Esophagus squamous epithelium (tissue), 4 donors: Measurements from ENCODE around the gene PLAC9.

Source experiments
- POLR2A ChIP-seq, 4 donors: fragments of 450-650 bp; IDR thresholded peaks; one replicate each; pipeline ENCODE4 v1.6.1; 2017; ENCODE audit warnings: antibody characterized with exemption in 4 of 4, mild to moderate bottlenecking in 4 of 4, moderate library complexity in 3 of 4
- TF ChIP-seq, protein P1 (sequence below), 6 experiments: fragments of 450-650 bp in 4 of 6; fragments of 200-600 bp in 2 of 6; sonication (generic) in 2 of 6; IDR thresholded peaks; one replicate each; pipeline ENCODE4 v1.5.1; 2016 to 2019; ENCODE audit warnings: antibody characterized with exemption in 6 of 6, mild to moderate bottlenecking in 4 of 6, moderate library complexity in 4 of 6

- TF ChIP-seq, protein P1, sequence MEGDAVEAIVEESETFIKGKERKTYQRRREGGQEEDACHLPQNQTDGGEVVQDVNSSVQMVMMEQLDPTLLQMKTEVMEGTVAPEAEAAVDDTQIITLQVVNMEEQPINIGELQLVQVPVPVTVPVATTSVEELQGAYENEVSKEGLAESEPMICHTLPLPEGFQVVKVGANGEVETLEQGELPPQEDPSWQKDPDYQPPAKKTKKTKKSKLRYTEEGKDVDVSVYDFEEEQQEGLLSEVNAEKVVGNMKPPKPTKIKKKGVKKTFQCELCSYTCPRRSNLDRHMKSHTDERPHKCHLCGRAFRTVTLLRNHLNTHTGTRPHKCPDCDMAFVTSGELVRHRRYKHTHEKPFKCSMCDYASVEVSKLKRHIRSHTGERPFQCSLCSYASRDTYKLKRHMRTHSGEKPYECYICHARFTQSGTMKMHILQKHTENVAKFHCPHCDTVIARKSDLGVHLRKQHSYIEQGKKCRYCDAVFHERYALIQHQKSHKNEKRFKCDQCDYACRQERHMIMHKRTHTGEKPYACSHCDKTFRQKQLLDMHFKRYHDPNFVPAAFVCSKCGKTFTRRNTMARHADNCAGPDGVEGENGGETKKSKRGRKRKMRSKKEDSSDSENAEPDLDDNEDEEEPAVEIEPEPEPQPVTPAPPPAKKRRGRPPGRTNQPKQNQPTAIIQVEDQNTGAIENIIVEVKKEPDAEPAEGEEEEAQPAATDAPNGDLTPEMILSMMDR (IDR thresholded peaks at IDR 0.05), result no peak
- no peak for TF ChIP-seq POLR2A (IDR thresholded peaks at IDR 0.05)
These were observed 14.4 kb downstream of the PLAC9 start for GRCh38 chr10:80146918-80147317.
